Adrenal gland (tissue), 5 donors: ENCODE measurements around the gene MVB12B.

Experiments
- POLR2A ChIP-seq, 2 donors: fragments of 450-650 bp; IDR thresholded peaks; one replicate each; pipeline ENCODE4 v1.6.1; 2017; ENCODE audit warnings: antibody characterized with exemption in 2 of 2, mild to moderate bottlenecking in 2 of 2, moderate library complexity in 1 of 2
- TF ChIP-seq, protein P1 (sequence below), 6 experiments: fragments of 450-650 bp in 4 of 6; fragments of 200-600 bp in 2 of 6; sonication (generic) in 1 of 6; IDR thresholded peaks; 1 replicate in 5 of 6; 2 replicates in 1 of 6; pipeline versions ENCODE4 v1.5.1 to v1.8.0; 2016 to 2021; ENCODE audit warnings: antibody characterized with exemption in 6 of 6, mild to moderate bottlenecking in 2 of 6, moderate library complexity in 1 of 6
- donor health status: DM: no; HTN: no; CAD: no.

- TF ChIP-seq, protein P1, sequence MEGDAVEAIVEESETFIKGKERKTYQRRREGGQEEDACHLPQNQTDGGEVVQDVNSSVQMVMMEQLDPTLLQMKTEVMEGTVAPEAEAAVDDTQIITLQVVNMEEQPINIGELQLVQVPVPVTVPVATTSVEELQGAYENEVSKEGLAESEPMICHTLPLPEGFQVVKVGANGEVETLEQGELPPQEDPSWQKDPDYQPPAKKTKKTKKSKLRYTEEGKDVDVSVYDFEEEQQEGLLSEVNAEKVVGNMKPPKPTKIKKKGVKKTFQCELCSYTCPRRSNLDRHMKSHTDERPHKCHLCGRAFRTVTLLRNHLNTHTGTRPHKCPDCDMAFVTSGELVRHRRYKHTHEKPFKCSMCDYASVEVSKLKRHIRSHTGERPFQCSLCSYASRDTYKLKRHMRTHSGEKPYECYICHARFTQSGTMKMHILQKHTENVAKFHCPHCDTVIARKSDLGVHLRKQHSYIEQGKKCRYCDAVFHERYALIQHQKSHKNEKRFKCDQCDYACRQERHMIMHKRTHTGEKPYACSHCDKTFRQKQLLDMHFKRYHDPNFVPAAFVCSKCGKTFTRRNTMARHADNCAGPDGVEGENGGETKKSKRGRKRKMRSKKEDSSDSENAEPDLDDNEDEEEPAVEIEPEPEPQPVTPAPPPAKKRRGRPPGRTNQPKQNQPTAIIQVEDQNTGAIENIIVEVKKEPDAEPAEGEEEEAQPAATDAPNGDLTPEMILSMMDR (IDR thresholded peaks at IDR 0.05), result no peak
- TF ChIP-seq POLR2A (IDR thresholded peaks at IDR 0.05), result no peak
Observed at GRCh38 chr9:126437268-126437666, 110.6 kb downstream of the MVB12B start.
